Fibroblast of villous mesenchyme (primary cell): ENCODE results near the gene MCC. TPM values are rescaled to one million over a fixed set of nuclear protein-coding genes. Genes with fewer than 3 reads are reported as not detected.

Experiments used
- DNase-seq: peaks from one replicate; pipeline ENCODE4 v3.0.0-alpha.2; 2010; ENCODE audit warnings: low read depth
- H3K4me3 ChIP-seq: 2 replicates; pipeline ENCODE4 v1.5.1; 2011; ENCODE audit warnings: low read depth, mild to moderate bottlenecking, low read length
- CTCF ChIP-seq: IDR thresholded peaks from 2 replicates; pipeline ENCODE4 v1.5.1; 2012; ENCODE audit warnings: low read depth, mild to moderate bottlenecking, low read length; ENCODE audit not compliant: insufficient read depth
- total RNA-seq: library from RNA; depleted of rRNA; stranded (reverse); fragments of >200 nt; gene quantifications from 2 replicates; pipeline ENCODE4 v1.2.3, GENCODE V29; 2012

The MCC gene
- total RNA-seq, 1 donor: 37.6 TPM

GRCh38 chr5:113378514-113378913, 109.7 kb downstream of the MCC start:
- no peak for DNase-seq
- no peak overlapping the region for H3K4me3 ChIP-seq
- no peak for TF ChIP-seq CTCF

GRCh38 chr5:113378081-113378480, 110.2 kb downstream of the MCC start:
- no peak for DNase-seq
- H3K4me3 ChIP-seq: no peak overlapping the region
- TF ChIP-seq CTCF: no peak

- DNase-seq: no peak
- no peak for TF ChIP-seq CTCF
- H3K4me3 ChIP-seq: no peak overlapping the region
Observed at GRCh38 chr5:113376640-113377039, 111.6 kb downstream of the MCC start.

GRCh38 chr5:113375480-113376060, 112.7 kb downstream of the MCC start:
- H3K4me3 ChIP-seq: no peak overlapping the region
- no peak for TF ChIP-seq CTCF
- DNase-seq: peak; percentile 18

- TF ChIP-seq CTCF: no peak
- H3K4me3 ChIP-seq: no peak overlapping the region
- DNase-seq: no peak
Observed at GRCh38 chr5:113373426-113373825, 114.8 kb downstream of the MCC start.

- no peak for TF ChIP-seq CTCF
- DNase-seq: no peak
Observed at GRCh38 chr5:113371721-113372196, 116.5 kb downstream of the MCC start.

GRCh38 chr5:113367586-113367985, 120.7 kb downstream of the MCC start:
- H3K4me3 ChIP-seq: no peak overlapping the region
- TF ChIP-seq CTCF: no peak
- DNase-seq: peak; percentile 58

More at GRCh38 chr5:113371721-113372196, 116.5 kb downstream of the MCC start:
- H3K4me3 ChIP-seq: no peak overlapping the region
